GM10847 (cell line): ENCODE results near the gene ZNF415.

ENCODE experiments used
- POLR2A ChIP-seq: IDR thresholded peaks from 2 replicates; pipeline ENCODE4 v1.6.1; 2011; ENCODE audit not compliant: insufficient read length; ENCODE audit errors: extremely low read depth

ZNF415 gene

DNA sequence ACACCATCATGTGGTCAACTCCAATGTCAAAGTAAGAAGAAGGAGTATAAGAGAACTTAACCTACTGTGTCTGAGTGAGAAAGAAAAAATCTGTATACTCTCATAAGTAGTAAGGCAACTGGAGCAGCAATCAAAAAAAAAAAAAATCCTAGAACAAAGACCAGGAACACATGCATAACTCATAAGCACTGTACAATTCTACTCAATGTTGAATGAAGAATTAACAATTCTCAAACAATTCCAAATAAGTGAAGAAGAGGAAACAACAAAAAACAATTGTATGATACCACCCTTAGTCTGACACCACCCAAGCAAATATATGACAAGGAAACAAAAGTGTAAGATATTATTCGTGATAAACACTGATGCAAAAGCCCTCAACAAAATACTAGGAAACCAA lies 54.0 kb downstream of the ZNF415 start:
- TF ChIP-seq POLR2A, result no peak

DNA sequence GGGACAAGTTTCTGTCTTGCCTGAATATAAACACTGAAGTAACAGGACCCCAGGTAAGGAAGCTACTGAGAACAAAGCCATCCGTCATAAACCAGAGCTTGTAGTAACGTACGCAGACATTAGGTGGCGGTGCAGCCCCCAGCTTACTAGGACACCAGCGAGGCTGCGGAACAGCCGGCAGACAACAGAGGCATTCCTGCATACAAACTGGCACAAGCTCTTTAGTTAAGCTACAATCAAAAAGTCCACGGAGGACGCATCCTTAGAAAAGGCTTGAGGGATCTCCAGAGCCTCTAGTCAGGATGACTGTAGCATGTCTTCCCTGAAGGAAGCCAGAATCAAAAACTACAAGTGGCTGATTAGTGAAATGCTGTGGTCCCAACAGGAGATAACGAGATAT lies 55.7 kb downstream of the ZNF415 start:
- no peak for TF ChIP-seq POLR2A

DNA sequence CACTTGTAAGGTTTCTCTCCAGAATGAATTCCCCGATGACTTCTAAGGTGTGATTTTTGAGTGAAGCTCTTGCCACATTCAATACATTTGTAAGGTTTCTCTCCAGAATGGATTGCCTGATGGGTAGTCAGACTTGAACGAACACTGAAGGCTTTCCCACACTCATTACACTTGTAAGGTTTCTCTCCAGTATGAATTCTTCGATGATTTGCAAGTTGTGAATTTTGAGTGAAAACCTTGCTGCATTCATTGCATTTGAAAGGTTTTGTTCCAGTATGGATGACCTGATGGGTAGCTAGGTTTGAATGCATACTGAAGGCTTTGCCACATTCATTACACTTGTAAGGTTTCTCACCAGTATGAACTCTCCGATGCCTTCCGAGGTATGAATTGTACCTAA lies 63.9 kb downstream of the ZNF415 start:
- no peak for TF ChIP-seq POLR2A

DNA sequence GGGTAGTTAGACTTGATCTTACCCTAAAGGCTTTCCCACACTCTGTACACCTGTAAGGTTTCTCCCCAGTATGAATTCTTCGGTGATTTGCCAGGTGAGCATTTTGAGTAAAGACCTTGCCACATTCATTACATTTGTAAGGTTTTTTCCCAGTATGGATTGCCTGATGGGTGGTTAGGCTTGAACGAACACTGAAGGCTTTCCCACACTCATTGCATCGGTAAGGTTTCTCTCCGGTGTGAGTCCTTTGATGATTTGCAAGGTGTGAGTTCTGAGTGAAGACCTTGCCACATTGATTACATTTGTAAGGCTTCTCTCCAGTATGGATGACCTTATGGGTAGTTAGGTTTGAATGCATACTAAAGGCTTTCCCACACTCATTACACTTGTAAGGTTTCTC lies 64.5 kb downstream of the ZNF415 start:
- no peak for TF ChIP-seq POLR2A

DNA sequence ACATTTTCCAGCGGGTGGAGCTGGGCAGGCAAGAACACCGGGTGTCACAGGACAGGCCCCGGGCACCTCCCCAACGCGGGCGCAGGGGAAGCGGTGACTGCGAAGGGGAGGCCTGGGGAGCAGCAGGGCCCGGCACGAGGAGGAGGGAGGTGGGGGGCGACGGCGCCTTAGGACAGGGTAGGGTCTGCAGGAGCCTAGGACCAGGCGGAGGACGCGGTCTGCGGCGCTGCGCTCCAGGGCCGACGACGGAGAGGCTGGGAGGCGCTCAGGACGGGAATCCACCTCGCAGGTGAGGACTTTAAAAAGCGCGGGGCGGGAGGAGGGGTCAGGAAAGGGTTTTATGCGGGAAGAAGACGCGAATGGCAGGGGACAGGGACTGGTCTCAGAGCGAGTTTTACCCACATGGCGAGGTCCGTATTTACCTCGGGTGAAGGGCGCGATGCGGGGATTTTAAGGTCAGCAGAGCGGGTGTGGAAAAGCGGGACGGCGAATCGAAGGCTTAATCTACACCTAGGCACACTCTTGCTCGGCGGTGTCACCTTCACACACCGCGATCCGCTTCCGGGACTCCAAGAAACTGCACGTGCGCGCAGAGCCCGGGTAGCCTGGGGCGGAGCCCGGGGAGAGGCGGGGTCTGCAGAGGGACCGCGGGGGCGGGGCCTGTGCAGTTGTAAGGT lies 74.7 kb downstream of the ZNF415 start:
- no peak for TF ChIP-seq POLR2A
